Heart right ventricle (tissue), 16 donors: ENCODE results near the gene DOCK9. TPM values are rescaled to one million over a fixed set of nuclear protein-coding genes. Genes with fewer than 3 reads are reported as not detected.

Experiments used
- ATAC-seq, 8 donors: fragments of 200-7000 bp; cut with Tn5 transposase; one replicate each; pipeline ENCODE4 v1.9.1; 2020; ENCODE audit warnings: mild to moderate bottlenecking in 8 of 8, moderate library complexity in 8 of 8, moderate number of reproducible peaks in 1 of 8
- DNase-seq, 2 donors: peaks; one replicate each; pipeline ENCODE4 v3.0.0-alpha.2; 2020
- H3K27ac ChIP-seq, 10 donors: fragments of 200-600 bp; sonication (generic) in 2 of 10; one replicate each; pipeline versions ENCODE4 v1.5.0 to v1.8.0; 2020 to 2022; ENCODE audit warnings: mild to moderate bottlenecking in 3 of 10
- H3K27me3 ChIP-seq, 7 donors: fragments of 200-600 bp; one replicate each; pipeline ENCODE4 v1.8.0; 2021 to 2022; ENCODE audit warnings: mild to moderate bottlenecking in 2 of 7
- H3K36me3 ChIP-seq, 9 donors: fragments of 200-600 bp; sonication (generic) in 1 of 9; one replicate each; pipeline versions ENCODE4 v1.5.0 to v1.8.0; 2020 to 2022; ENCODE audit warnings: mild to moderate bottlenecking in 2 of 9
- H3K4me1 ChIP-seq, 9 donors: fragments of 200-600 bp; sonication (generic) in 1 of 9; one replicate each; pipeline versions ENCODE4 v1.5.0 to v1.8.0; 2020 to 2022; ENCODE audit warnings: mild to moderate bottlenecking in 4 of 9
- H3K4me3 ChIP-seq, 10 donors: fragments of 200-600 bp; sonication (generic) in 2 of 10; one replicate each; pipeline versions ENCODE4 v1.5.0 to v1.8.0; 2020 to 2022; ENCODE audit warnings: mild to moderate bottlenecking in 7 of 10, moderate library complexity in 2 of 10
- H3K9me3 ChIP-seq, 11 donors: fragments of 200-600 bp in 10 of 11; sonication (generic) in 2 of 11; one replicate each; pipeline versions ENCODE4 v1.5.0 to v1.8.0; 2013 to 2022; ENCODE audit warnings: mild to moderate bottlenecking in 2 of 11, control low read depth in 1 of 11, moderate library complexity in 1 of 11
- CTCF ChIP-seq, 9 donors: fragments of 200-600 bp; sonication (generic) in 2 of 9; IDR thresholded peaks; one replicate each; pipeline versions ENCODE4 v1.5.0 to v1.8.0; 2021 to 2022; ENCODE audit warnings: antibody characterized with exemption in 9 of 9, mild to moderate bottlenecking in 5 of 9, moderate library complexity in 1 of 9
- WGBS, 2 donors: extraction: QIAGEN DNeasy Blood & Tissue Kit; methylation state at CpG; one replicate each; pipeline ENCODE4 v1.1.7; 2013; ENCODE audit warnings: inconsistent platforms in 1 of 2; 5-methylcytosine and 5-hydroxymethylcytosine counted together
- intact Hi-C, 10 donors: fragments of 100-400 bp; cut with DNase I; formaldehyde crosslinking; loops; one replicate each; pipeline versions ENCODE4 v1.11.1 to v1.14.2; 2022
- polyA plus RNA-seq, 2 donors: library from polyadenylated mRNA; stranded (reverse); fragments of 200-250 nt; gene quantifications; one replicate each; pipeline ENCODE4 v1.2.3, GENCODE V29; 2013
- total RNA-seq, 10 donors: library from RNA; stranded (reverse); fragmentation: NEBNext Ultra II Directional in 3 of 10; extraction: Animal tissue kit (Norgen Biotek cat#: 25700) in 3 of 10; gene quantifications; one replicate each; pipeline versions ENCODE4 v1.2.1 to v1.2.4, GENCODE V29; 2021 to 2023
- donor health status: Arrhythmogenic right ventricular cardiomyopathy.
- donor health status: ischemic (EF 13 %, LVEDD 7.1; RV severe dilation, severe dysfunction).
- donor health status: healthy with polysubstance abuse.
- donor health status: DM: no; HTN: yes; CAD: no.
- donor health status: DM: no; HTN: no; CAD: no.
- donor health status: ischemic (EF 25% LVEDD 6.9; RV normal size, moderate dysfunction).
- donor health status: ischemic (EF 25% LVEDD 5.7; RV mildly dilated, moderate dysfunction).
- donor health status: healthy.
- donor health status: DM: yes; HTN: yes; CAD: no.
- donor health status: Ischemic cardiomyopathy.
- donor health status: ischemic (EF 35%, LVEDD 5.7; RV mildly dilated, moderate dysfunction).
- donor health status: nonischemic (EF 11% LVEDD 7.7; RV severe dilation, severe dysfunction).
- donor health status: DM: yes; HTN: yes; CAD: no.
- donor health status: PGD.
- donor health status: ischemic (EF 29% LVEDD 5.4; RV normal size, mild dysfunction).
- donor health status: nonischemic (EF 23%, LVEDD 6.1; RV moderate dilation, normal function).

The DOCK9 gene
- total and polyA plus RNA-seq, 12 donors, result 31.6 to 73.7 (median 43.4) TPM

- Histone ChIP-seq H3K27me3 (no peaks in the 10 kb centered on the region), H3K27ac (no peak overlapping the region), H3K4me1 (peaks cover 0 to 49% (median 22%) of the 10 kb centered on the region in 9 donors), H3K4me3 (no peak overlapping the region), H3K9me3 (no peaks in the 10 kb centered on the region), H3K36me3 (peaks cover 0 to 85% (median 19%) of the 10 kb centered on the region in 9 donors)
- DNase-seq (no peak), ATAC-seq (peak; percentile 44 to 90 (median 69))
- TF ChIP-seq CTCF (IDR thresholded peaks at IDR 0.05), result no peak
- intact Hi-C loops, result loop anchor here in 5 of 10 donors (5.0 to 10.0 kb wide), 3 partner anchors 85 to 147 kb away; partner anchors contain the start of gene DOCK9 (in 1 of the 5)
- 56 to 69% methylated on average over 8 of the region's 8 CpGs for whole genome bisulfite sequencing, 2 donors
Measured at GRCh38 chr13:98890186-98890585, 87.7 kb downstream of the DOCK9 start.

GRCh38 chr13:98889419-98890085, 88.3 kb downstream of the DOCK9 start:
- Histone ChIP-seq H3K36me3 (peaks cover 0 to 85% (median 25%) of the 10 kb centered on the region in 9 donors), H3K4me1 (peaks cover 0 to 49% (median 22%) of the 10 kb centered on the region in 9 donors), H3K9me3 (no peaks in the 10 kb centered on the region), H3K27me3 (no peaks in the 10 kb centered on the region), H3K27ac (no peak overlapping the region), H3K4me3 (no peak overlapping the region)
- WGBS, 2 donors, result 81 to 93% methylated on average over 4 of the region's 4 CpGs
- ATAC-seq (peak in 1 of 8 donors; percentile 17), DNase-seq (no peak)
- intact Hi-C loops, result loop anchor here in 6 of 10 donors (5.0 to 10.0 kb wide), 4 partner anchors 85 to 148 kb away; partner anchors contain the start of gene DOCK9 (in 1 of the 6)
- TF ChIP-seq CTCF (IDR thresholded peaks at IDR 0.05), result no peak

- WGBS, 2 donors, result 51 to 53% methylated on average over 3 of the region's 3 CpGs
- H3K27ac ChIP-seq, result no peak overlapping the region
- peak in 1 of 9 donors; percentile 6 for TF ChIP-seq CTCF (IDR thresholded peaks at IDR 0.05)
- peak in 1 of 8 donors; percentile 29 for ATAC-seq
- no peaks in the 10 kb centered on the region for H3K9me3 ChIP-seq
- no peaks in the 10 kb centered on the region for H3K27me3 ChIP-seq
- peaks cover 0 to 48% (median 22%) of the 10 kb centered on the region in 9 donors for H3K4me1 ChIP-seq
- DNase-seq, result no peak
- peaks cover 0 to 85% (median 30%) of the 10 kb centered on the region in 9 donors for H3K36me3 ChIP-seq
- intact Hi-C loops, result loop anchor here in 2 of 10 donors (5.0 to 10.0 kb wide), 2 partner anchors 136 to 148 kb away; no protein-coding TSS in a partner anchor
- H3K4me3 ChIP-seq, result no peak overlapping the region
Measured at GRCh38 chr13:98888890-98889279, 89.0 kb downstream of the DOCK9 start.

- Histone ChIP-seq H3K4me1 (peaks cover 0 to 42% (median 21%) of the 10 kb centered on the region in 9 donors), H3K4me3 (no peak overlapping the region), H3K9me3 (no peaks in the 10 kb centered on the region), H3K27me3 (no peaks in the 10 kb centered on the region), H3K27ac (no peak overlapping the region), H3K36me3 (peaks cover 0 to 85% (median 35%) of the 10 kb centered on the region in 9 donors)
- DNase-seq (no peak), ATAC-seq (no peak)
- WGBS, 2 donors, result 91 to 93% methylated on average over 6 of the region's 6 CpGs
- no peak for TF ChIP-seq CTCF (IDR thresholded peaks at IDR 0.05)
- intact Hi-C loops, result loop anchor here in 2 of 10 donors (5.0 to 10.0 kb wide), 2 partner anchors 136 to 149 kb away; no protein-coding TSS in a partner anchor
Measured at GRCh38 chr13:98888222-98888889, 89.5 kb downstream of the DOCK9 start.
